ENCODE data around the gene MYH9. TPM values are rescaled to one million over a fixed set of nuclear protein-coding genes. Genes with fewer than 3 reads are reported as not detected.

The MYH9 gene
- total RNA-seq, 1 donor from 2014 or later: 633 TPM

DNA sequence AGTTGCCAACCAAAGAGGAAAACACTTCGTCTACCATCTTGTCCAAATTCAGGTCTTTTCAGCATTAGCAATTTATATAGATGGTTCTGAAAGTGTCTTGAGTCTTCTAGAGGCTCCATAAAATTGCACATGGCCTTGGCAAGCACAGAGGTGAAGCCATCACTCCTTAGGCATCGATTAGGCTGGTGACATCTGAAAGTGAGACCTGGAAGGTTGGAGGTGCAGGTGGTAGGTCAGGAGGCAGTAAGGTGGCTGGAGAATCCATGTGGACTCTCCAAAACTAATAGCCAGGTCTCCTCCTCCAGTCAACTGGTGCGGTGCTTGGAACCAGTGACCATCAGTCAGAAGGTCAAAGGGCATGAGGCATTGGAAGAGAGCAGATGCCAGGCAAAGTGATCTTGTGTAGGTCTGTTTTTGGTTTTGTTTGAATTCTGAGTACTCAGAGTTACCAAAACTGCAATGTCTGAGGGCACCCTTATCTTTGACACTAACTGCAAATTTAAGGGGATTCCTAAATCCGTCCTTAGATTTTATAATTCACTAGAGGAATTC, 141.9 kb downstream of the MYH9 start:
- no peak for DNase-seq
- no peak overlapping the region for H3K4me3 Mint-ChIP-seq
- peaks cover 2% of the 10 kb centered on the region for H3K27me3 Mint-ChIP-seq
- intact Hi-C loops (cut with micrococcal nuclease): no loop called here
- H3K27ac Mint-ChIP-seq: no peak overlapping the region
- peaks cover 2% of the 10 kb centered on the region for H3K36me3 Mint-ChIP-seq (ENCODE audit: low read depth)
- peaks cover 2% of the 10 kb centered on the region for H3K4me1 Mint-ChIP-seq
- peaks cover 11% of the 10 kb centered on the region for H3K9me3 Mint-ChIP-seq

DNA sequence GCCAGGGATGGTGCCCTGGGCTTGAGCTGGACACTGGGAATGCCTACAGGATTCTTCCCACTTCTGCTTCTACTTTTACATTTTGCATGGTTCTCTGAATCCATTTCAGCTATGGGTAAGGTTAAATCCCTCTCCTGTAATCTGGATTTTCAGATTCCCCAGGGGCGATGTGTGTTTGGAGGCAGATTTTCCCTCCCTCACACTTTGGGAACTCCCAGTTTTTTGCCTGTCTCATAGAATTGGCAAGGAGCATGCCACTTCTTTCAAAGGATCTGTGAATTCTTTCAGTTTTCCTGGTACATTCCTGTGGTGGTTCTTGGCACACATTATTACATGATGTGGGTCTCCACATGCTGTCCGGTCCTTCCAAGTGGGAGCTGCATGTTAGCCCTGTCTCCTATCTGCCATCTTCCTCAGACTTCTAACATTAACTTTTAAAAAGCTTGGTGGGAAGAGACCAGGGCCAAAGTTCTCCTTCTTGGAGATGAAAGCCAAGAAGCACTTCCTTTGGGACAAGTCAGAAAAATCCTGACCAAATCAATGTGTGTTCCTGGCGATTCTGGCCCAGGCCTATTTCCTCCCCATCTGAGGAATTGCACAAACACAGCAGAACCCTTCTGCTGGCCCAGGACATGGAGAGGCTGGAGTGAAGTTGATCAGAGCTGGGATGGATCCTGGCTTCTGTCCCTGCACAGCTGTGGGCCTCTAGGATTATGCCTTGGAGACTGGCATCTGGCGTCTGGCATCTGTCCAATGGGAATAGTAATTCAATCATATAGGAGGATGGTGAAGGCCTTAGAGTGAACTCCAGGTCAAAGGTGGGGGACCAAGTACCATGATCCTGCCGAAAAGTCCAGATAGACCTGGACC, 143.0 kb downstream of the MYH9 start:
- H3K4me3 Mint-ChIP-seq: no peak overlapping the region
- no peak for DNase-seq
- intact Hi-C loops (cut with micrococcal nuclease): no loop called here
- peaks cover 11% of the 10 kb centered on the region for H3K9me3 Mint-ChIP-seq
- H3K27ac Mint-ChIP-seq: no peak overlapping the region
- peaks cover 2% of the 10 kb centered on the region for H3K27me3 Mint-ChIP-seq
- peaks cover 3% of the 10 kb centered on the region for H3K4me1 Mint-ChIP-seq
- peaks cover 2% of the 10 kb centered on the region for H3K36me3 Mint-ChIP-seq (ENCODE audit: low read depth)

DNA sequence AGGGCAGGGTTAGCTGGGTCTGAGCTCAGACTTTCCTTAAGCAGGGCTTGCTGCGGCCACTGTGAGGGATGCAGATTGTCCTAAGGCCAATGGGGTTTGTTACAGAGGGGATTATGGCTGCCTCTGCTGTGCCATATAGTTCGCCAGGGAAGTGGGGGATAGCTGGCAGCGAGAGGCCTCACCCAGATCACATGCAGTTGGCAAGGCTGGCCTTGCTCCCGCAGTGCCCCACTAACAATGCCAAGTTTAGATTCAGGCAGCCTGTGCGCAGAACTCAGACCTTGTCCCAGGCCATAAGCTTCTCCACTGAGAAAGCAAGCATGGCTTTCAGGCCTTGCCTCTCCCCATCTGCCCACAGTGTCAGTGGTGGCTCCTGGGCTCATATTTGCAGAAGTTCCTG, 143.8 kb downstream of the MYH9 start:
- intact Hi-C loops (cut with micrococcal nuclease): no loop called here
- peaks cover 7% of the 10 kb centered on the region for H3K4me1 Mint-ChIP-seq
- no peak overlapping the region for H3K4me3 Mint-ChIP-seq
- no peak overlapping the region for H3K27ac Mint-ChIP-seq
- peaks cover 11% of the 10 kb centered on the region for H3K9me3 Mint-ChIP-seq
- peaks cover 6% of the 10 kb centered on the region for H3K36me3 Mint-ChIP-seq (ENCODE audit: low read depth)
- peaks cover 2% of the 10 kb centered on the region for H3K27me3 Mint-ChIP-seq
- DNase-seq: no peak

DNA sequence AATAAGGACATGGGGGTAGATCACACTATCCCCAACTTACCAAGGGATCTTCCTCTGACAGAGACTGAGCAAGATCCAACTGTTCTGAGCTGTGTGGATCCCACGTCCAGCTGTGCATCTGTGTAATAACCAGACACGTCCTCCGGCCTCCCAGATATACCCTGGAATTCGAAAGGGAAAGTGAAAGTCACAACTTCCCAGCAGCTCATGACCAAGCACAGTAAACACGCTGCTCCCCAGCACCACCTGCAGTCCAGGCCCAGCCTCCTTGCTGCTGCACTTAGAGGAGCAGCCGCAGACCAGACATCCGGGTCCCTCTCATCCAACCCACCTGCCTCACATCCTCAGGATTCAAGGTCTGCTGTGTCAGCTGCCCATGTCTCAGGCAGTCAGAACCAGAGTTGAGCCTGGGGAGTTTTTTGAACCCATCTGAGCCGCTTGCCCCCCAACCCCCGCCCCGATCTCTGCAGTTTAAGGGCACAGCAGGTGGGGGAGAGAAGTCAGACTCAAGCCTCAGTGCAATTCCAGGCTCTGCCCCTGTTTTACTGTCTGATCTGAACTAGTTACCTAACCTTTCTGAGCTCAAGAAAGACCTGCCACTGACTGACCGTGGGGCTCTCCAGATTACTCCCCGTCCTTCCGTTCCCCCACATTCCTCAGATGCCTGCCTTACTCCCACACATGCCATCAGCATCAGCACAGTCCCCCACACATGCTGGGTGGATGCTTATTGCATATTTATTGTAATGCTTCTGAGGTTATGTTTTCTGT, 148.2 kb downstream of the MYH9 start, which contains the start of gene APOL2:
TSS of gene APOL2 (minus strand) at position 127 of the 771 bp plus-strand sequence. CDS start 6,365 bp downstream, outside the sequence.
- intact Hi-C loops (cut with micrococcal nuclease): loop anchor here (1.0 to 5.0 kb wide), 4 partner anchors 14 to 243 kb away; partner anchors contain the start of genes APOL1 and TXN2
- H3K4me3 Mint-ChIP-seq: peak within 1 kb of the TSS; percentile 91

DNA sequence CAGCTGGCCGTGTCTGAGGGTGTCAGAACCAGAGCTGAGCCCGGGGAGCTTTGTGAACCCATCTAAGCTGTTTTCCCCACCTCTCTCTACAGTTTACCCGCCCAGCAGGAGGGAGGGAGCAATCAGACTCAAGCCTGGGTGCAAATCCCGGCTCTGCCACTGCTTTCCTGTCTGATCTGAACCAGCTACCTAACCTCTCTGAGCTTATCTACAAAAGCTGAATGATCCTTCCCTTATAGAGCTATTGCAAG, 148.7 kb downstream of the MYH9 start:
- peaks cover 45% of the 10 kb centered on the region for H3K4me1 Mint-ChIP-seq
- H3K36me3 Mint-ChIP-seq (ENCODE audit: low read depth): peaks cover 44% of the 10 kb centered on the region

More for the DNA sequence above, 148.2 kb downstream of the MYH9 start, which contains the start of gene APOL2:
- H3K9me3 Mint-ChIP-seq: peaks cover 21% of the 10 kb centered on the region
- peaks cover 39% of the 10 kb centered on the region for H3K36me3 Mint-ChIP-seq (ENCODE audit: low read depth)
- peak; percentile 96 for DNase-seq
- peaks cover 2% of the 10 kb centered on the region for H3K27me3 Mint-ChIP-seq
- peak within 1 kb of the TSS; percentile 94 for H3K27ac Mint-ChIP-seq
- H3K4me1 Mint-ChIP-seq: peaks cover 40% of the 10 kb centered on the region

DNA sequence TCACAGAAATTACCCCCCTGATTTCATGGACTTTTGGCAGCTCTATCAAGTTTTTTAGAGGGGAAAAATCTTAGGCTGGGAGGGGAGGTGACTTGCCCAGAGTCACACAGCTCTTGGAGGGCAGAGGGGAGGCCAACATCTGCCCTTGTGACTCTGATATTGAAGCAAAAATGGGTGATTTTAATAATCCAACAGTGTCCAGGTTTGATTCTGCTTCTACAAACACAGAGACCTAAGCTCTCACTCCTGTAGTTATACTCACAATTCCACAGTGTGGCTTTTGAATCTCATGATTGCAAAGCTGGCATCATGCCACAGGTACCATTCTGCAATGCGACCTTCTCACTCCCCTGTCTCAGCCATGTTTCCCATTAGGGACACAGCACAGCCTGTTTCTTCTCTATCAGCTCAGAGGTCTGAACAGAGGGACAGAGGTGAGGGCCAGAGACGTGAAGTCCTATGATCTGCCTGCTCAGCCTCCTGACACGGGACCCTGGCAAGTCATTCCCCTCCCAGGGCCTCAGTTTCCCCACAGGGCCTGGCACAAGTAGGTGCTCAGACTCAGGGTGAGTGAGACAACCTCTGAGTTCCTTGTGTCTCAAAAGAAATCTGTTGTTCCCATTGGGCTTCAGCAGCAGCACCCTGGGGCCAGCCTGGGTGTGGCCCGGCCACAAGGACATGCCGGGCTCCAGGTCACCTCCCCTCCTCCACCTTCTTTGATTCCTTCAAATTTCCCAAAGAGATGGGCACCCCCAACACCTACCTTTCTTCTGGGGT, 149.2 kb downstream of the MYH9 start:
- Mint-ChIP-seq H3K27me3 (peaks cover 2% of the 10 kb centered on the region), H3K4me1 (peaks cover 49% of the 10 kb centered on the region), H3K4me3 (peak overlapping the region; percentile 91), H3K27ac (peak overlapping the region; percentile 94), H3K9me3 (peaks cover 21% of the 10 kb centered on the region), H3K36me3 (ENCODE audit: low read depth) (peaks cover 49% of the 10 kb centered on the region)
- intact Hi-C loops (cut with micrococcal nuclease): loop anchor here (1.0 to 5.0 kb wide), 4 partner anchors 15 to 244 kb away; partner anchors contain the start of genes APOL1 and TXN2
- DNase-seq: no peak

More for the DNA sequence above, 148.7 kb downstream of the MYH9 start:
- Mint-ChIP-seq H3K4me3 (peak overlapping the region; percentile 91), H3K27me3 (peaks cover 2% of the 10 kb centered on the region), H3K9me3 (peaks cover 21% of the 10 kb centered on the region), H3K27ac (peak overlapping the region; percentile 94)
- intact Hi-C loops (cut with micrococcal nuclease): loop anchor here (1.0 to 5.0 kb wide), 4 partner anchors 14 to 243 kb away; partner anchors contain the start of genes APOL1 and TXN2
- no peak for DNase-seq

DNA sequence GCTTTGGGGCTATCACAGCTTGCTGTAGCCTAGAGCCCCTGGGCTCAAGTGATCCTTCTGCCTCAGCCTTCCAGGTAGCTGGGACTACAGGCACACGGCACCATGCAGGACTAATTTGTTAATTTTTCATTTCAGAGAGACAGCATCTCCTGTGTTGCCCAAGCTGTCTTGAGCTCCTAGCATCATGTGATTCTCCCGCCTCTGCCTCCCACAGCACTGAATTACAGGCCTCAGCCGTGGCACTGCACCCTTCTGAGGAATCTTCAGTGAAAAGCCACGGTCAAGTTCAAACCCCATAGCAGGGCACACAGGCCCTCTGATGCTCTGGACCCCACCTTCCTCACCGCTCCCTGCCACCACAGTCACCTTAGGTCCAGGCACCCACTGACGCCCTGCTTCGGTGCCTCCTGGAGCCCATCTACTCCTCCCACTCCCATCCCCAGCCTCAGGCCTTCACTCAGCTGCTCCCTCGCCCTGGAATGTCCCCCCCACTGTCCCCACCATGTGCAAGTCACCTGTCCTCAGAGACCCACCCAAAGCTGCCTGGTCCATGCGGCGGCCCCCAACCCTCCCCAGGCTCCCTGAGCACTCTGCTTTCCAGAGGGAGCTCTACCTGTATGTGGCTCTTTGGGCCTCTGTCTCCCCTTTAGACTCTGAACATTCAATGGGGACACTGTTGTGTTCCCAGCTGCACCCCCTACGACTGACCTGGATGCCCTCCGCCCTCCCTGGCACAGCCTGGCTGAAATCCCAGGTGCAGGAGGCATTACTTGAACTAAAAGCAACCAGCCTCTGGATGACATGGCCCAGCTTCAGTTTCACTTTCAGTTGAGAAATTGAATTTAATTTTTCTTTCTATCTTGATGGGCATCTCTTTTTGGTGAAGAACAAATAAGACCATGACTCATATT, 150.1 kb downstream of the MYH9 start:
- H3K36me3 Mint-ChIP-seq (ENCODE audit: low read depth): peaks cover 57% of the 10 kb centered on the region
- DNase-seq: peak; percentile 78
- intact Hi-C loops (cut with micrococcal nuclease): loop anchor here (5.0 kb wide), 3 partner anchors 40 to 245 kb away; partner anchors contain the start of gene TXN2

DNA sequence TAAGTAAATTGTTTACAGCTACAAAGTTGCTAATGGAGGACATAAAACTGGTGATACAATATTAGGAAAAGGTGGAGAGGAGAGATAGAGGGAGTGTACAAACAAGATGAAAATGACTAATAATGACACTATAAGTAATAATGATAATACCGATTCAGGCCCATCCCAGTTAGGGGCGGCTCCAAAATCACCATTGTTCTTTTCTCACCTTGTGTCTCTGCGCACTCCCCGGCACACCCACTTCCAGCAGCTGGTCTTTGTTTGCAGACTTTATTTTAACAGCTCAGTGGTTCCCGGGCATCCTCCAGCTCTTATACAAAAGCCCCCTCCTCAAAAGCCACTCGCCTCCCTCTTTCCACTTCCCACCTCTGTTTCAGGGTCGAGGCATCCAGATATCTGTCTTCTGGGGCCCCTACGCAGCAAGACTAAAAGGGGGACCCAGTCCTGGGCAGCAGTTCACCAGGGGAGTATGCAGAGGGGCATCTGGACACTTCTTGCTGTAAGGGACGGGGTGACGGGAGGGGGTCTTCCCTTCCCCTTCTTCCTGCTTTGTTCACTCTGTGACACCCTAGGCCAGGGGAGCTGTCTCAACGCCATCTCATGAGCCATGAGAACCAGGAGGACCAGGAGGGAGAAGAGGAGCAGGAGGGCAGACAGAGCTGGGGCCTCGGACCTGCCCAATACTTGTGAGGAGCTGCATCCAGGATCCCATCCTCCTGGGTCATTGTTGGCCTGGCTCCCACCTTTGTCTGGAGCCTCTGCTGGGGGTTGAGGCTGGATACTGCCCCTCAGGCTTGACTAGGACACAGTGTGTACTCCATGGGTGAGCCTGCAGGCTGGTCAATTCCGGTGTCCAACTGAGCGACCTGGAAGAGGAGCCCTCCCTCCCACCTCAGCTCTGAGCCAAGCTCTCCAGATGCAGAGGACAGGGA, 151.1 kb downstream of the MYH9 start:
- Mint-ChIP-seq H3K27me3 (no peaks in the 10 kb centered on the region), H3K4me3 (peak overlapping the region; percentile 91), H3K4me1 (peaks cover 51% of the 10 kb centered on the region), H3K27ac (peak overlapping the region; percentile 26), H3K36me3 (ENCODE audit: low read depth) (peaks cover 64% of the 10 kb centered on the region), H3K9me3 (peaks cover 10% of the 10 kb centered on the region)
- no peak for DNase-seq
- intact Hi-C loops (cut with micrococcal nuclease): loop anchor here (5.0 kb wide), 3 partner anchors 41 to 246 kb away; partner anchors contain the start of gene TXN2

More for the DNA sequence above, 150.1 kb downstream of the MYH9 start:
- Mint-ChIP-seq H3K9me3 (peaks cover 14% of the 10 kb centered on the region), H3K27me3 (peaks cover 2% of the 10 kb centered on the region), H3K27ac (peak overlapping the region; percentile 94), H3K4me1 (peaks cover 49% of the 10 kb centered on the region), H3K4me3 (peak overlapping the region; percentile 91)

DNA sequence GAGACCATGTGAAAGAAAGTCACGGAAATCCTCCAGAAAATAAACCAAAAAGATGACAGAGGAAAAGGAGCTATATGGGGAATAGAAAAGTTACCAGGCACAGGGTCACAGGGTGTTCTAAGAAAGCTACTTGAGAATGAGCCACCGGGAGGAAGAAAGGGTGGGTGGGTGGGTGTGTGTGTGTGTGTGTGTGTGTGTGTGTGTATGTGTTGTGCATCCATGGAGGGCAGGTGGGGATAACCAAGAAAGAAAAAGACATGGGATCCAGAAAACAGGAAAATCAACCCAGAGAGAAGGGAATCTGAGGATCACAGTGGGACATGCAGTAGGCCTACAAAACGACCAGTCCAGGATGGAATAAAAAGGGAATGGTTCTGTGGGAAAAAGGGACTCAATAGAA, 152.2 kb downstream of the MYH9 start:
- peak overlapping the region; percentile 91 for H3K4me3 Mint-ChIP-seq

DNA sequence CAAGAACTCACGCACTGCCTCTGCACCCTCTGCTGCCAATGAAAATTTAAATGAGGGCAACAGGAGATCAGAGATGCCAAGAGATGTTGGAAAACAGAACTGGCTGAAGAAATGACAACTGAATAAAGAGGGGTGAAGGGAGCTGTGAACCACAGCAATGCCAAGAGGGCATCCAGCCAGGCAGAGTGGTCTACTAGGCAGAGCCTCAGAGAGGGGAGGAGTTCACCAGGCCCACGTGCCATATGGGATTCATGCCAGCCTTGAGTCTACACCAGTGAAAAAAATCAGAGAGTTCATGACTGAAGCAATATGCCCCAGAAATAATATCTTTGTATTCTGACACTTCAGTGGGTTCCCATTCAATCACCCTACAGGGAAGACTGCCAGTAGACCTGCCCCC, 152.8 kb downstream of the MYH9 start:
- DNase-seq: no peak
- Mint-ChIP-seq H3K4me3 (peak overlapping the region; percentile 91), H3K9me3 (peaks cover 10% of the 10 kb centered on the region), H3K27me3 (no peaks in the 10 kb centered on the region), H3K4me1 (peaks cover 50% of the 10 kb centered on the region), H3K27ac (peak overlapping the region; percentile 81), H3K36me3 (ENCODE audit: low read depth) (peaks cover 79% of the 10 kb centered on the region)
- intact Hi-C loops (cut with micrococcal nuclease): loop anchor here (5.0 kb wide), 3 partner anchors 42 to 247 kb away; partner anchors contain the start of gene TXN2

More for the DNA sequence above, 152.2 kb downstream of the MYH9 start:
- intact Hi-C loops (cut with micrococcal nuclease): loop anchor here (5.0 kb wide), 3 partner anchors 42 to 247 kb away; partner anchors contain the start of gene TXN2
- H3K9me3 Mint-ChIP-seq: peaks cover 10% of the 10 kb centered on the region
- H3K27me3 Mint-ChIP-seq: no peaks in the 10 kb centered on the region
- H3K27ac Mint-ChIP-seq: peak overlapping the region; percentile 81
- DNase-seq: no peak
- H3K4me1 Mint-ChIP-seq: peaks cover 51% of the 10 kb centered on the region
- peaks cover 75% of the 10 kb centered on the region for H3K36me3 Mint-ChIP-seq (ENCODE audit: low read depth)

DNA sequence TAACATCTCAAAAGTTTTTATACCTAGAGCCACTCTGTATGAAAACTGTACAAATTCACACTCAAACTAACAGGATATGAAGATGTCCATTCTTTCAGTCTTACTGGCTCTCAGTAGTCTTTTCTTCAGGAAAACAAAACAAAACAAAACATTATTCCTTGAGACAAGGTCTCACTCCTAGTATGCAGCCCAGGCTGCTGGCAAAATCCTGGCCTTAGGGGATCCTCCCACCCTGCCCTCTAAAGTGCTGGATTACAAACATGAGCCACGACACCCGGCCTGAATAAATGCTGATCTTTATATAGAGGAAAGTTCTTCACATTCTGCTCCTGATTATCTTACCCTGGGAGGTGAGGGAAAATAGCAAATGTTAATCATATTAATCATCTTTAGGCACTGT, 153.6 kb downstream of the MYH9 start:
- intact Hi-C loops (cut with micrococcal nuclease): no loop called here
- Mint-ChIP-seq H3K36me3 (ENCODE audit: low read depth) (peaks cover 83% of the 10 kb centered on the region), H3K27me3 (no peaks in the 10 kb centered on the region), H3K9me3 (peaks cover 10% of the 10 kb centered on the region), H3K4me3 (no peak overlapping the region), H3K27ac (peak overlapping the region; percentile 81), H3K4me1 (peaks cover 46% of the 10 kb centered on the region)
- DNase-seq: no peak

Measured in activated CD4-positive, alpha-beta T cell treated with anti-CD3 and anti-CD28 coated beads, Interleukin-2, amount 10 ng/mL, durations not matched to agents 24 days and 14 days (primary cell).